ENCODE measurements around the gene SH3RF3. TPM values are rescaled to one million over a fixed set of nuclear protein-coding genes. Genes with fewer than 3 reads are reported as not detected.

SH3RF3 gene
- polyA plus RNA-seq, 1 donor (not counting 4 experiments of a cell fraction or from before 2014, with no cell fraction given), result 0.08 TPM

DNA sequence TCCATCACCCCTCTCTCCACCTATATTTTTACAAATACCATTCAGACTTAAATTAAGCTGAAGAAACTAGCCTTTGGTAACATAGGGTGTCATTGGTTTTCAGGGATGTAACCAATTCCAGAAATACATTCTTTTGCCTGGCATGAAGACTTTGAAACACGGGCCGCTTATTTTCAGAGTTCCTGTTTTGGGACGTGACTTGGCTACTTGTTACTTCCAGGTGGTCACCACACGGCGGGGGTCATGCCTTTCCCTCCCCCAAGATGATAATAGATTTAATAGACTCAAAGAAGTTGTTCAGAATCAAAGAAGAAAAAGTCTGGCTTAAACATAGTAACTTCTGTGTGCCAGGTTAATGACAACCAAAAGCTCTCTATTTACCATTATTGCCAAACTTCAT, 374.2 kb downstream of the SH3RF3 start:
- DNase-seq (ENCODE audit: low read depth, low spot score), result no peak
- Histone ChIP-seq H3K27me3 (ENCODE audit: control insufficient read depth, extremely low read depth, insufficient read depth, low read length) (peaks cover 5% of the 10 kb centered on the region), H3K36me3 (ENCODE audit: control insufficient read depth in 2 of 2, extremely low read depth in 1 of 2, insufficient read depth in 2 of 2, low read length in 2 of 2) (no peaks in the 10 kb centered on the region), H3K79me2 (ENCODE audit: control insufficient read depth, insufficient read depth, low read length) (no peaks in the 10 kb centered on the region), H3K4me1 (ENCODE audit: control insufficient read depth, extremely low read depth, insufficient read depth, low read length) (no peaks in the 10 kb centered on the region), H3K9me3 (ENCODE audit: control insufficient read depth, low read depth, low read length) (no peaks in the 10 kb centered on the region), H4K20me1 (ENCODE audit: control insufficient read depth, extremely low read depth, insufficient read depth, low read length) (no peaks in the 10 kb centered on the region), H2AFZ (ENCODE audit: control insufficient read depth, low read length) (no peak overlapping the region), H3K4me3 (ENCODE audit: control insufficient read depth in 2 of 3, extremely low read depth in 1 of 3, insufficient read depth in 2 of 3, low read depth in 1 of 3, low read length in 3 of 3) (no peak overlapping the region), H3K9ac (ENCODE audit: control insufficient read depth, extremely low read depth, insufficient read depth, low read length) (no peak overlapping the region), H3K9me1 (ENCODE audit: control insufficient read depth, extremely low read depth, insufficient read depth, low read length) (no peaks in the 10 kb centered on the region), H3K4me2 (ENCODE audit: control insufficient read depth, extremely low read depth, insufficient read depth, low read depth, low read length) (no peak overlapping the region), H3K27ac (ENCODE audit: control insufficient read depth, insufficient read depth, low read length) (no peak overlapping the region)
- dilution Hi-C loops (cut with MboI; ENCODE audit: extremely low pct_ligation_motif_present, low sequenced_read_pairs), result no loop called here
- no peak for TF ChIP-seq EZH2 (IDR thresholded peaks at IDR 0.05; ENCODE audit: low read length)
- TF ChIP-seq, protein P1, sequence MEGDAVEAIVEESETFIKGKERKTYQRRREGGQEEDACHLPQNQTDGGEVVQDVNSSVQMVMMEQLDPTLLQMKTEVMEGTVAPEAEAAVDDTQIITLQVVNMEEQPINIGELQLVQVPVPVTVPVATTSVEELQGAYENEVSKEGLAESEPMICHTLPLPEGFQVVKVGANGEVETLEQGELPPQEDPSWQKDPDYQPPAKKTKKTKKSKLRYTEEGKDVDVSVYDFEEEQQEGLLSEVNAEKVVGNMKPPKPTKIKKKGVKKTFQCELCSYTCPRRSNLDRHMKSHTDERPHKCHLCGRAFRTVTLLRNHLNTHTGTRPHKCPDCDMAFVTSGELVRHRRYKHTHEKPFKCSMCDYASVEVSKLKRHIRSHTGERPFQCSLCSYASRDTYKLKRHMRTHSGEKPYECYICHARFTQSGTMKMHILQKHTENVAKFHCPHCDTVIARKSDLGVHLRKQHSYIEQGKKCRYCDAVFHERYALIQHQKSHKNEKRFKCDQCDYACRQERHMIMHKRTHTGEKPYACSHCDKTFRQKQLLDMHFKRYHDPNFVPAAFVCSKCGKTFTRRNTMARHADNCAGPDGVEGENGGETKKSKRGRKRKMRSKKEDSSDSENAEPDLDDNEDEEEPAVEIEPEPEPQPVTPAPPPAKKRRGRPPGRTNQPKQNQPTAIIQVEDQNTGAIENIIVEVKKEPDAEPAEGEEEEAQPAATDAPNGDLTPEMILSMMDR (optimal IDR thresholded peaks at IDR 0.05 in 1 of 3, IDR thresholded peaks at IDR 0.05 in 1 of 3, conservative IDR thresholded peaks at IDR 0.05 in 1 of 3; ENCODE audit: extremely low read depth in 1 of 3, insufficient read depth in 2 of 3, low read length in 3 of 3), result no peak
- no peak for FAIRE-seq

DNA sequence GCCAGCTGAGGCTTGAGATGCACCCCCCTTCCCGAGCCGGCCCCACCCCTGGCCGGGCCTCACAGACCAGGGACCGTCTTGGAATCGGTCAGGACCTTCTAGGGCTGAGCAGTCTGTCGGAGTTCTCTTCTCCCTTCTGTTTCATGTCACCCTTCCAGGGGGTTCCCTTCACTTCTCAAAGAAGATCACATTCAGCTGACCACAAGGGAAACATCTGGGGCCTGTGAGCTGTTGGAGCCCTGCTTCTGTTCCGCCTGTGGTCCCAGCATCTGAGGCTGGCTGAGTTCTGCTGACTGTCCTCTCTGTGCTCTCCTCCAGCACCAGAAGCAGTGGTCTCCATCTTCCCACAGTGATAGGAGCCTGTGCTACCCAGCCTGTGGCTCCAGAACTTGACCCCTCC, 378.2 kb downstream of the SH3RF3 start:
- H3K36me3 ChIP-seq (ENCODE audit: control insufficient read depth in 2 of 2, extremely low read depth in 1 of 2, insufficient read depth in 2 of 2, low read length in 2 of 2), result no peaks in the 10 kb centered on the region
- no peaks in the 10 kb centered on the region for H3K79me2 ChIP-seq (ENCODE audit: control insufficient read depth, insufficient read depth, low read length)
- no peak for FAIRE-seq
- dilution Hi-C loops (cut with MboI; ENCODE audit: extremely low pct_ligation_motif_present, low sequenced_read_pairs), result no loop called here
- H3K9me3 ChIP-seq (ENCODE audit: control insufficient read depth, low read depth, low read length), result no peaks in the 10 kb centered on the region
- TF ChIP-seq, protein P1 (optimal IDR thresholded peaks at IDR 0.05 in 1 of 3, IDR thresholded peaks at IDR 0.05 in 1 of 3, conservative IDR thresholded peaks at IDR 0.05 in 1 of 3; ENCODE audit: extremely low read depth in 1 of 3, insufficient read depth in 2 of 3, low read length in 3 of 3), result no peak
- no peak for TF ChIP-seq EZH2 (IDR thresholded peaks at IDR 0.05; ENCODE audit: low read length)
- no peak overlapping the region for H3K4me2 ChIP-seq (ENCODE audit: control insufficient read depth, extremely low read depth, insufficient read depth, low read depth, low read length)
- no peaks in the 10 kb centered on the region for H3K9me1 ChIP-seq (ENCODE audit: control insufficient read depth, extremely low read depth, insufficient read depth, low read length)
- no peaks in the 10 kb centered on the region for H4K20me1 ChIP-seq (ENCODE audit: control insufficient read depth, extremely low read depth, insufficient read depth, low read length)
- H3K27ac ChIP-seq (ENCODE audit: control insufficient read depth, insufficient read depth, low read length), result no peak overlapping the region
- no peak overlapping the region for H2AFZ ChIP-seq (ENCODE audit: control insufficient read depth, low read length)
- H3K27me3 ChIP-seq (ENCODE audit: control insufficient read depth, extremely low read depth, insufficient read depth, low read length), result peaks cover 6% of the 10 kb centered on the region
- H3K9ac ChIP-seq (ENCODE audit: control insufficient read depth, extremely low read depth, insufficient read depth, low read length), result no peak overlapping the region
- H3K4me1 ChIP-seq (ENCODE audit: control insufficient read depth, extremely low read depth, insufficient read depth, low read length), result no peaks in the 10 kb centered on the region
- no peak for DNase-seq (ENCODE audit: low read depth, low spot score)
- H3K4me3 ChIP-seq (ENCODE audit: control insufficient read depth in 2 of 3, extremely low read depth in 1 of 3, insufficient read depth in 2 of 3, low read depth in 1 of 3, low read length in 3 of 3), result no peak overlapping the region

Data from keratinocyte (primary cell).